IPS DF 6.9 (cell line): ENCODE data around the gene EP300.
"Not testable (repeated sequence)": the region's sequence is repeated elsewhere in the genome, so short reads cannot be mapped to it uniquely, and the experiment has no call there.

Experiments
- DNase-seq: peaks from one replicate; pipeline ENCODE4 v3.0.0-alpha.2; 2013; ENCODE audit warnings: low read depth, low spot score
- H3K27ac ChIP-seq: one replicate; pipeline ENCODE4 v1.5.1; 2013; ENCODE audit warnings: low read length, control low read depth
- H3K27me3 ChIP-seq: 2 replicates; pipeline ENCODE4 v1.6.1; 2013; ENCODE audit warnings: mild to moderate bottlenecking, low read length; ENCODE audit not compliant: control insufficient read depth, insufficient read depth
- H3K36me3 ChIP-seq: 2 replicates; pipeline ENCODE4 v1.6.1; 2013; ENCODE audit warnings: low read length; ENCODE audit not compliant: control insufficient read depth, insufficient read depth
- H3K4me1 ChIP-seq: 2 replicates; pipeline ENCODE4 v1.6.1; 2013; ENCODE audit warnings: low read length; ENCODE audit not compliant: control insufficient read depth, insufficient read depth
- H3K4me3 ChIP-seq: 2 replicates; pipeline ENCODE4 v1.5.1; 2013; ENCODE audit warnings: mild to moderate bottlenecking, low read length
- H3K9me3 ChIP-seq: 2 replicates; pipeline ENCODE4 v1.6.1; 2013; ENCODE audit warnings: low read length, inconsistent platforms; ENCODE audit not compliant: control insufficient read depth, insufficient read depth
- WGBS: extraction: QIAGEN DNeasy Blood & Tissue Kit; methylation state at CpG from one replicate; pipeline ENCODE4 v1.1.7; 2013; ENCODE audit warnings: mixed read lengths, missing lambda C conversion rate; ENCODE audit not compliant: insufficient read length, insufficient coverage; 5-methylcytosine and 5-hydroxymethylcytosine counted together

The EP300 gene

DNA sequence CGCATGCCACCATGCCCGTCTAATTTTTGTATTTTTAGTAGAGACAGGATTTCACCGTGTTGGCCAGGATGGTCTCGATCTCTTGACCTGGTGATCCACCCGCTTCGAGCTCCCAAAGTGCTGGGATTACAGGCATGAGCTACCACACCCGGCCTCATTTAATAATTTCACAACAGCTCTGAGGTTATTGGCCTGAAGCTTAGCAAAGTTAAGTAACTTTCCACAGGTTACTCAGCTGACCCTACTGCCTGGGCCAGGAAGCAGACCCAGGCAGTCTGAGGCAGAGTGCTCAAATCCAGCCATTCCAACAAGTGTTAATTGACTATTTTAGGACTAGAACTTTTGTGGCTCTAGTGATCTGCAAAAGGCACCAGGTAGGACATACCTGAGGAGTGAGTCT, 60.5 kb downstream of the EP300 start:
- WGBS = no CpG with 5 or more reads among the region's 7 CpGs
- Histone ChIP-seq H3K27me3 (no peaks in the 10 kb centered on the region), H3K27ac (no peak overlapping the region), H3K4me3 (no peak overlapping the region), H3K36me3 (peaks cover 41% of the 10 kb centered on the region), H3K4me1 (no peaks in the 10 kb centered on the region), H3K9me3 (no peaks in the 10 kb centered on the region)
- DNase-seq = no peak

DNA sequence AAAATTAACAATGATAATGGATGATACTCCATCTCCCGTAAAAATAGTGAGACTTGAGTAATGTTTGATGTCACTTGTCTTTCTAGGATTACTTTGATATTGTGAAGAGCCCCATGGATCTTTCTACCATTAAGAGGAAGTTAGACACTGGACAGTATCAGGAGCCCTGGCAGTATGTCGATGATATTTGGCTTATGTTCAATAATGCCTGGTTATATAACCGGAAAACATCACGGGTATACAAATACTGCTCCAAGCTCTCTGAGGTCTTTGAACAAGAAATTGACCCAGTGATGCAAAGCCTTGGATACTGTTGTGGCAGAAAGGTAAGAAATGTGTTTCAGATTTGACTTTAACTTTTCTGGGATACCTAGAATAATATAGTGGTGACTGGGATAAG, 64.7 kb downstream of the EP300 start:
- H3K27ac ChIP-seq = no peak overlapping the region
- WGBS = no CpG with 5 or more reads among the region's 4 CpGs
- H3K36me3 ChIP-seq = peaks cover 33% of the 10 kb centered on the region; the same call in 1 of the 2 replicates
- no peak for DNase-seq
- no peaks in the 10 kb centered on the region for H3K4me1 ChIP-seq
- no peaks in the 10 kb centered on the region for H3K9me3 ChIP-seq
- H3K27me3 ChIP-seq = no peaks in the 10 kb centered on the region
- H3K4me3 ChIP-seq = no peak overlapping the region

DNA sequence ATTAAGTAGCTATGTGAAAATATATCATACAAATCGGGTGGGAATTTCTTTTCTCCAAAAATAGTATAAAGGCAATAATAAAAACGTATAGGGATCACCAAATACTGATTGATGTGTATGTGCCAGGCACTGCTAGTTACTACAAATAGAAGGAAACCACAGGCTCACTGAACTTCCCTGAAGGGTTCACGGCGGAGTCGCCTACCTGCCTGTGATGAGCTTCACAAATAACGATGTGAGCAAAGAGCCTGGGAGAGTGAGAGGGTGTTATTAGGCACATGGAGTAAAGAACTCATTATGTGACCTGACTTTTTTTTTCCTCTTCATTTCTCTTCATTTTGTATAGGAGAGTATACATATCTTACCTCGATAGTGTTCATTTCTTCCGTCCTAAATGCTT, 76.8 kb downstream of the EP300 start:
- Histone ChIP-seq H3K4me3 (no peak overlapping the region), H3K4me1 (no peaks in the 10 kb centered on the region), H3K27ac (no peak overlapping the region), H3K9me3 (no peaks in the 10 kb centered on the region), H3K36me3 (peaks cover 17% of the 10 kb centered on the region; the same call in 1 of the 2 replicates), H3K27me3 (no peaks in the 10 kb centered on the region)
- DNase-seq = no peak
- no CpG with 5 or more reads among the region's 8 CpGs for WGBS

DNA sequence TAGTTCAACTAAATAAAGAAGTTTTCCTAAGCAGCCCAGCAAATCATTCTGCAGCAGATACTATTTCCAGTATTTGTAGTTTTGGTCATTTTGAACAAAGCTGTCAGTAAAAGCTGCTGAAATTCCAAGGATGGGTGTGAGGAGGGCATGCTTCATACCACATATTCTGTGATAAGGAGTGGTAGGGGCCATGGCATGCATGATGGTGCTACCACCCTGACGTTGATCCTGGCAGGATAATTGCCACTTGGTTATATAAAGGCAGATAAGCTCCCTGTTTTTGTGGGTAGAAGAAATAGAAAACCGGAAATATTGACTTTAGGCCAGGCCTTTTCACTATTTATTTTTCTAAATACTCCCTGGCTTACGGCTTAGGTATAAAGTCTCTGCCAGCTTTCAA, 79.6 kb downstream of the EP300 start:
- H3K36me3 ChIP-seq = peaks cover 23% of the 10 kb centered on the region
- no peak overlapping the region for H3K27ac ChIP-seq
- no peaks in the 10 kb centered on the region; the same call in 1 of the 2 replicates for H3K4me1 ChIP-seq
- no peak for DNase-seq
- H3K9me3 ChIP-seq = no peaks in the 10 kb centered on the region
- no peaks in the 10 kb centered on the region for H3K27me3 ChIP-seq
- no peak overlapping the region for H3K4me3 ChIP-seq
- no CpG with 5 or more reads among the region's 3 CpGs for WGBS

DNA sequence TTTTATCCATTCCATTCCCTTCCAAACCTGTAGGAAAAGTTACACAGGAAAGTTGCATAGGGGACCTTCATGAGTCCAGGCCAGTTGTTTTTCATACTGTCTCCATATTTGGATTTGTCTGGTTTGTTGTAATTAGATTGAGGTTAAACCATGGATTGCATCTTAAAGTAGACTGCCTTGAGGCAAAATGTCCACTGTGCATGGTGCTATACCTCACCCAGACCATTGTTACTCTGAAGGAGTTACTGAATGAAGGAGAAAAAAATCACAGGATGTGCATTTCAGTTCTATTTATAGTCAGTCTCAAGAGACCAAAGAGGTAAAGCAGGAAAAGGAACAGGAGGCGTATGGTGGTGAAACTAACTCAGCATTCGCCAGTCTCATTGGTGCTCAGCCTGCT, 83.2 kb downstream of the EP300 start:
- H3K36me3 ChIP-seq = peaks cover 30% of the 10 kb centered on the region
- no peak for DNase-seq
- no peak overlapping the region for H3K27ac ChIP-seq
- no peaks in the 10 kb centered on the region for H3K27me3 ChIP-seq
- H3K9me3 ChIP-seq = no peaks in the 10 kb centered on the region
- H3K4me1 ChIP-seq = no peaks in the 10 kb centered on the region; the same call in 1 of the 2 replicates
- H3K4me3 ChIP-seq = no peak overlapping the region
- WGBS = no CpG with 5 or more reads among the region's 2 CpGs

DNA sequence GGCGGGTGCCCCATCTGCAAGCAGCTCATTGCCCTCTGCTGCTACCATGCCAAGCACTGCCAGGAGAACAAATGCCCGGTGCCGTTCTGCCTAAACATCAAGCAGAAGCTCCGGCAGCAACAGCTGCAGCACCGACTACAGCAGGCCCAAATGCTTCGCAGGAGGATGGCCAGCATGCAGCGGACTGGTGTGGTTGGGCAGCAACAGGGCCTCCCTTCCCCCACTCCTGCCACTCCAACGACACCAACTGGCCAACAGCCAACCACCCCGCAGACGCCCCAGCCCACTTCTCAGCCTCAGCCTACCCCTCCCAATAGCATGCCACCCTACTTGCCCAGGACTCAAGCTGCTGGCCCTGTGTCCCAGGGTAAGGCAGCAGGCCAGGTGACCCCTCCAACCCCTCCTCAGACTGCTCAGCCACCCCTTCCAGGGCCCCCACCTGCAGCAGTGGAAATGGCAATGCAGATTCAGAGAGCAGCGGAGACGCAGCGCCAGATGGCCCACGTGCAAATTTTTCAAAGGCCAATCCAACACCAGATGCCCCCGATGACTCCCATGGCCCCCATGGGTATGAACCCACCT, 84.7 kb downstream of the EP300 start:
- H3K36me3 ChIP-seq = peaks cover 30% of the 10 kb centered on the region
- H3K4me3 ChIP-seq = no peak overlapping the region
- H3K9me3 ChIP-seq = no peaks in the 10 kb centered on the region
- H3K27ac ChIP-seq = no peak overlapping the region
- no peak for DNase-seq
- H3K27me3 ChIP-seq = no peaks in the 10 kb centered on the region
- peaks cover 2% of the 10 kb centered on the region; the same call in 1 of the 2 replicates for H3K4me1 ChIP-seq
- no CpG with 5 or more reads among the region's 15 CpGs for WGBS

DNA sequence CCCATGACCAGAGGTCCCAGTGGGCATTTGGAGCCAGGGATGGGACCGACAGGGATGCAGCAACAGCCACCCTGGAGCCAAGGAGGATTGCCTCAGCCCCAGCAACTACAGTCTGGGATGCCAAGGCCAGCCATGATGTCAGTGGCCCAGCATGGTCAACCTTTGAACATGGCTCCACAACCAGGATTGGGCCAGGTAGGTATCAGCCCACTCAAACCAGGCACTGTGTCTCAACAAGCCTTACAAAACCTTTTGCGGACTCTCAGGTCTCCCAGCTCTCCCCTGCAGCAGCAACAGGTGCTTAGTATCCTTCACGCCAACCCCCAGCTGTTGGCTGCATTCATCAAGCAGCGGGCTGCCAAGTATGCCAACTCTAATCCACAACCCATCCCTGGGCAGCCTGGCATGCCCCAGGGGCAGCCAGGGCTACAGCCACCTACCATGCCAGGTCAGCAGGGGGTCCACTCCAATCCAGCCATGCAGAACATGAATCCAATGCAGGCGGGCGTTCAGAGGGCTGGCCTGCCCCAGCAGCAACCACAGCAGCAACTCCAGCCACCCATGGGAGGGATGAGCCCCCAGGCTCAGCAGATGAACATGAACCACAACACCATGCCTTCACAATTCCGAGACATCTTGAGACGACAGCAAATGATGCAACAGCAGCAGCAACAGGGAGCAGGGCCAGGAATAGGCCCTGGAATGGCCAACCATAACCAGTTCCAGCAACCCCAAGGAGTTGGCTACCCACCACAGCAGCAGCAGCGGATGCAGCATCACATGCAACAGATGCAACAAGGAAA, 85.4 kb downstream of the EP300 start:
- H3K4me1 ChIP-seq = peaks cover 2% of the 10 kb centered on the region; the same call in 1 of the 2 replicates
- no peak overlapping the region for H3K27ac ChIP-seq
- H3K36me3 ChIP-seq = peaks cover 30% of the 10 kb centered on the region
- no peaks in the 10 kb centered on the region for H3K9me3 ChIP-seq
- no CpG with 5 or more reads among the region's 9 CpGs for WGBS
- no peak for DNase-seq
- no peaks in the 10 kb centered on the region for H3K27me3 ChIP-seq
- H3K4me3 ChIP-seq = no peak overlapping the region

DNA sequence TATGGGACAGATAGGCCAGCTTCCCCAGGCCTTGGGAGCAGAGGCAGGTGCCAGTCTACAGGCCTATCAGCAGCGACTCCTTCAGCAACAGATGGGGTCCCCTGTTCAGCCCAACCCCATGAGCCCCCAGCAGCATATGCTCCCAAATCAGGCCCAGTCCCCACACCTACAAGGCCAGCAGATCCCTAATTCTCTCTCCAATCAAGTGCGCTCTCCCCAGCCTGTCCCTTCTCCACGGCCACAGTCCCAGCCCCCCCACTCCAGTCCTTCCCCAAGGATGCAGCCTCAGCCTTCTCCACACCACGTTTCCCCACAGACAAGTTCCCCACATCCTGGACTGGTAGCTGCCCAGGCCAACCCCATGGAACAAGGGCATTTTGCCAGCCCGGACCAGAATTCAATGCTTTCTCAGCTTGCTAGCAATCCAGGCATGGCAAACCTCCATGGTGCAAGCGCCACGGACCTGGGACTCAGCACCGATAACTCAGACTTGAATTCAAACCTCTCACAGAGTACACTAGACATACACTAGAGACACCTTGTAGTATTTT, 86.1 kb downstream of the EP300 start:
- no peak for DNase-seq
- no CpG with 5 or more reads among the region's 8 CpGs for WGBS
- no peaks in the 10 kb centered on the region for H3K9me3 ChIP-seq
- peaks cover 2% of the 10 kb centered on the region; the same call in 1 of the 2 replicates for H3K4me1 ChIP-seq
- no peak overlapping the region for H3K4me3 ChIP-seq
- no peaks in the 10 kb centered on the region for H3K27me3 ChIP-seq
- peaks cover 30% of the 10 kb centered on the region for H3K36me3 ChIP-seq
- no peak overlapping the region for H3K27ac ChIP-seq

DNA sequence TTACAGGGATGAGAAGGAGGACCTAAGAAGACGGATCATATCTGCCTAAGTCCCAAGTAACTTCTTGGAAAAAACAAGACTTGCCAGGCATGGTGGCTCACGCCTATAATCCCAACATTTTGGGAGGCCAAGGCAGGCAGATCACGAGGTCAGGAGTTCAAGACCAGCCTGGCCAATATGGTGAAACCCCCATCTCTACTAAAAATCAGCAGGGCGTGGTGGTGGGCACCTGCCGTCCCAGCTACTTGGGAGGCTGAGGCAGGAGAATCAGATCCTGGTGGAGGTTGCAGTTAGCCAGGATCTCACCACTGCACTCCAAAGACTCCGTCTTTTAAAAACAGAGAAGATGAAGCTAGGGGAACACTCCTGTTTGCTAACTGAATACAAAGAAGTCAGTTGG, 88.0 kb downstream of the EP300 start:
- no CpG with 5 or more reads among the region's 6 CpGs for WGBS
- not testable (repeated sequence) for H3K27me3 ChIP-seq, H3K9me3 ChIP-seq, H3K4me1 ChIP-seq, H3K27ac ChIP-seq, H3K4me3 ChIP-seq, DNase-seq
- H3K36me3 ChIP-seq = peaks cover 27% of the 10 kb centered on the region

DNA sequence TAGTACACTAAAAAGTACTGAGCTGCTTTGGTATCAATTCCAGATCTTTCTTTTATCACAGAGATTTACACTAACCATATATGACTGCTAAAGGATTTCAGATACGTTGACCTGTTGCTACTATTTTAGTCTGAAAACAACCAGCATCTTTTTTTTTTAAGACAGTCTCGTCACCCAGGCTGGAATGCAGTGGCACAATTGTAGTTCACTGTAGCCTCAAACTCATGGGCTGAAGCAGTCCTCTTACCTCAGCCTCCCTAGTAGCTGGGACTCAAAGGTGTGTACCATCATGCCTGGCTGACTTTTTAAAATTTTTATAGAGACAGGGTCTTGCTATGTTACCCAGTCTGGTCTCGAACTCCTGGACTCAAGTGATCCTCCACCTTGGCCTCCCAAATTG, 88.5 kb downstream of the EP300 start:
- no peaks in the 10 kb centered on the region for H3K27me3 ChIP-seq
- no CpG with 5 or more reads among the region's 3 CpGs for WGBS
- no peak for DNase-seq
- H3K4me1 ChIP-seq = peaks cover 2% of the 10 kb centered on the region; the same call in 1 of the 2 replicates
- peaks cover 24% of the 10 kb centered on the region for H3K36me3 ChIP-seq
- no peaks in the 10 kb centered on the region for H3K9me3 ChIP-seq
- no peak overlapping the region for H3K4me3 ChIP-seq
- H3K27ac ChIP-seq = no peak overlapping the region
